ENCODE data around the gene MBNL1.

MBNL1 gene

GRCh38 chr3:152268555-152269055 lies at the start of gene MBNL1:
Gene MBNL1, plus strand, starts transcription at chr3:152268929. Its CDS starts 31,265 bp downstream, at chr3:152300194.
- DNase-seq: peak; percentile 21 to 96 (median 83)

- peak in 1 of 51 donors; percentile 5 for DNase-seq
Observed at GRCh38 chr3:152219216-152219615, 49.5 kb upstream of the MBNL1 start.

GRCh38 chr3:152219769-152220255 lies 48.9 kb upstream of the MBNL1 start:
- DNase-seq: no peak

- no peak for DNase-seq
Observed at GRCh38 chr3:152222327-152222726, 46.4 kb upstream of the MBNL1 start.

- peak in 1 of 51 donors; percentile 19 for DNase-seq
Observed at GRCh38 chr3:152225201-152225600, 43.5 kb upstream of the MBNL1 start.

GRCh38 chr3:152226176-152226575 lies 42.6 kb upstream of the MBNL1 start:
- no peak for DNase-seq

GRCh38 chr3:152227027-152227426 lies 41.7 kb upstream of the MBNL1 start:
- DNase-seq: no peak

- peak in 3 of 51 donors; percentile 13 to 20 (median 16) for DNase-seq
Observed at GRCh38 chr3:152229692-152230091, 39.0 kb upstream of the MBNL1 start.

GRCh38 chr3:152230370-152230769 lies 38.4 kb upstream of the MBNL1 start:
- DNase-seq: no peak

GRCh38 chr3:152232001-152232400 lies 36.7 kb upstream of the MBNL1 start:
- DNase-seq: no peak

- no peak for DNase-seq
Observed at GRCh38 chr3:152232679-152233078, 36.0 kb upstream of the MBNL1 start.

GRCh38 chr3:152234657-152235375 lies 33.9 kb upstream of the MBNL1 start:
- DNase-seq: no peak

GRCh38 chr3:152235709-152236298 lies 32.9 kb upstream of the MBNL1 start:
- DNase-seq: no peak

GRCh38 chr3:152236716-152237115 lies 32.0 kb upstream of the MBNL1 start:
- DNase-seq: no peak

- DNase-seq: no peak
Observed at GRCh38 chr3:152241142-152242017, 27.3 kb upstream of the MBNL1 start.

- DNase-seq: no peak
Observed at GRCh38 chr3:152243301-152243711, 25.4 kb upstream of the MBNL1 start.

GRCh38 chr3:152243721-152244516 lies 24.8 kb upstream of the MBNL1 start:
- DNase-seq: no peak

- no peak for DNase-seq
Observed at GRCh38 chr3:152244517-152244888, 24.2 kb upstream of the MBNL1 start.

GRCh38 chr3:152245498-152246170 lies 23.1 kb upstream of the MBNL1 start:
- DNase-seq: no peak

GRCh38 chr3:152251916-152252315 lies 16.8 kb upstream of the MBNL1 start:
- DNase-seq: no peak
